Measurements from ENCODE around the gene MYO1D.

The MYO1D gene

GRCh38 chr17:32695864-32696263 lies 181.1 kb downstream of the MYO1D start:
- no peak overlapping the region for H3K4me3 ChIP-seq (ENCODE audit: low read depth, low read length)
- DNase-seq (ENCODE audit: low read depth, low spot score): no peak
- ChIA-PET POLR2A (no interaction called here), CTCF (no interaction called here)
- TF ChIP-seq CTCF (IDR thresholded peaks at IDR 0.05; ENCODE audit: insufficient read depth, low read length, missing control alignments): no peak

GRCh38 chr17:32693194-32693897 lies 183.6 kb downstream of the MYO1D start:
- TF ChIP-seq CTCF (IDR thresholded peaks at IDR 0.05; ENCODE audit: insufficient read depth, low read length, missing control alignments): no peak
- CTCF ChIA-PET: no interaction called here
- H3K4me3 ChIP-seq (ENCODE audit: low read depth, low read length): no peak overlapping the region
- POLR2A ChIA-PET: no interaction called here
- DNase-seq (ENCODE audit: low read depth, low spot score): no peak

GRCh38 chr17:32692179-32692578 lies 184.7 kb downstream of the MYO1D start:
- no peak for TF ChIP-seq CTCF (IDR thresholded peaks at IDR 0.05; ENCODE audit: insufficient read depth, low read length, missing control alignments)
- POLR2A ChIA-PET: no interaction called here
- H3K4me3 ChIP-seq (ENCODE audit: low read depth, low read length): no peak overlapping the region
- DNase-seq (ENCODE audit: low read depth, low spot score): no peak
- CTCF ChIA-PET: interaction anchor here (1.5 kb wide), 1 partner anchor 33 kb away, joined by 4 read pairs; no protein-coding TSS in a partner anchor

- no peak overlapping the region for H3K4me3 ChIP-seq (ENCODE audit: low read depth, low read length)
- no peak for TF ChIP-seq CTCF (IDR thresholded peaks at IDR 0.05; ENCODE audit: insufficient read depth, low read length, missing control alignments)
- DNase-seq (ENCODE audit: low read depth, low spot score): no peak
- POLR2A ChIA-PET: no interaction called here
- CTCF ChIA-PET: no interaction called here
Observed at GRCh38 chr17:32689348-32689747, 187.6 kb downstream of the MYO1D start.

GRCh38 chr17:32688221-32688620 lies 188.7 kb downstream of the MYO1D start:
- CTCF ChIA-PET: interaction anchor here (0.8 kb wide), 1 partner anchor 204 kb away, joined by 3 read pairs; no protein-coding TSS in a partner anchor
- POLR2A ChIA-PET: no interaction called here
- no peak for TF ChIP-seq CTCF (IDR thresholded peaks at IDR 0.05; ENCODE audit: insufficient read depth, low read length, missing control alignments)
- H3K4me3 ChIP-seq (ENCODE audit: low read depth, low read length): no peak overlapping the region
- DNase-seq (ENCODE audit: low read depth, low spot score): no peak

- no peak overlapping the region for H3K4me3 ChIP-seq (ENCODE audit: low read depth, low read length)
- POLR2A ChIA-PET: no interaction called here
- DNase-seq (ENCODE audit: low read depth, low spot score): no peak
- CTCF ChIA-PET: no interaction called here
- no peak for TF ChIP-seq CTCF (IDR thresholded peaks at IDR 0.05; ENCODE audit: insufficient read depth, low read length, missing control alignments)
Observed at GRCh38 chr17:32684087-32684958, 192.6 kb downstream of the MYO1D start.

Data from AG04449 (cell line).